OCI-LY3 (cell line): ENCODE results near the gene IL22RA2.
A peak's percentile ranks its signal among the peaks of the same experiment; 100 is the strongest.
"Not testable (repeated sequence)": the region's sequence is repeated elsewhere in the genome, so short reads cannot be mapped to it uniquely, and the experiment has no call there.

Experiments used
- H2AFZ ChIP-seq: fragments of 200-600, 300-600 bp; shearing (Covaris generic); 2 replicates; pipeline ENCODE4 v1.6.0; 2014; ENCODE audit warnings: antibody characterized with exemption, low read depth, low read length
- H3K27ac ChIP-seq: fragments of 200-600, 300-600 bp; sonication (generic); 2 replicates; pipeline ENCODE4 v1.5.1; 2014; ENCODE audit warnings: mild to moderate bottlenecking, low read length, moderate library complexity, mixed read lengths
- H3K27me3 ChIP-seq: fragments of 200-600, 300-600 bp; sonication (generic); 2 replicates; pipeline ENCODE4 v1.6.1; 2014; ENCODE audit warnings: low read depth, low read length, mixed read lengths
- H3K36me3 ChIP-seq: fragments of 200-600, 300-600 bp; sonication (generic); replicated peaks from 2 replicates; pipeline ENCODE3; 2014; ENCODE audit warnings: low read depth, low read length, mixed read lengths
- H3K4me1 ChIP-seq: fragments of 300-600, 200-600 bp; sonication (generic); 2 replicates; pipeline ENCODE4 v1.6.1; 2014; ENCODE audit warnings: low read length, mixed read lengths
- H3K4me2 ChIP-seq: fragments of 200-600, 300-600 bp; sonication (generic); 2 replicates; pipeline ENCODE4 v1.6.1; 2014; ENCODE audit warnings: low read length, mixed read lengths
- H3K4me3 ChIP-seq: fragments of 300-600, 200-600 bp; sonication (generic); 2 replicates; pipeline ENCODE4 v1.5.1; 2014; ENCODE audit warnings: antibody characterized with exemption, mild to moderate bottlenecking, low read length, moderate library complexity
- H3K79me2 ChIP-seq: fragments of 300-600, 200-600 bp; shearing (Covaris generic); 2 replicates; pipeline ENCODE4 v1.6.1; 2014; ENCODE audit warnings: mild to moderate bottlenecking, low read length, mixed read lengths
- H3K9ac ChIP-seq: fragments of 300-600, 200-600 bp; shearing (Covaris generic); 2 replicates; pipeline ENCODE4 v1.6.0; 2014; ENCODE audit warnings: mild to moderate bottlenecking, low read length, moderate library complexity
- H3K9me3 ChIP-seq: fragments of 200-600, 300-600 bp; shearing (Covaris generic); 2 replicates; pipeline ENCODE4 v1.6.1; 2014; ENCODE audit warnings: low read length, mixed read lengths; ENCODE audit not compliant: insufficient read depth
- H4K20me1 ChIP-seq: fragments of 200-600, 300-600 bp; sonication (generic); 2 replicates; pipeline ENCODE4 v1.6.1; 2016; ENCODE audit warnings: low read length, mixed read lengths; ENCODE audit not compliant: insufficient read depth
- EZH2phosphoT487 ChIP-seq: fragments of 200-600 bp; shearing (Covaris generic); IDR thresholded peaks from 2 replicates; pipeline ENCODE4 v1.6.1; 2018; ENCODE audit warnings: antibody characterized with exemption, mixed run types, low read depth
- TF ChIP-seq, protein P1 (sequence below): fragments of 200-600, 300-600 bp; sonication (generic); IDR thresholded peaks from 2 replicates; pipeline ENCODE4 v1.5.1; 2014; ENCODE audit warnings: antibody characterized with exemption, low read length, low read depth

IL22RA2 gene

DNA sequence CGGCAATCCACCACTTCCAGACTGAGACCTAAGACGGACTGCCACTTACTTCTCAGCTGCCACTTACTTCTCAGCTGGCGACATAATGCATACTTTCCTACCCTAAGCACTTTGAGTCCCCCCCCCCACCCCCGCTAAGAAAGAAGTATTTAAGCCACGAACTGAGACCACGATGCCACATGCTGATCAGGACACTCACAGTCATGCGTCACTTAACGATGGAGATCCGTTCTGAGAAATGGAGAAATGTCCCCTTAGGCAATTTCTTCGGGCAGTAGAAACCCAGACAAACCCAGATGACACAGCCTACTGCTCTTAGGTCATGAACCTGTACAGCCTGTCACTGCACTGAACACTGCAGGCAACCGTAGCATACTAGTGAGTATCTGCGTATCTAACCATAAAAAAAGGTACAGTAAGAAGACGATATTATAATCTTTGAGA is 45.1 kb upstream of the IL22RA2 start:
- Histone ChIP-seq H3K27me3 (no peaks in the 10 kb centered on the region), H3K4me3 (peak overlapping the region; percentile 94), H3K4me1 (peaks cover 32% of the 10 kb centered on the region), H3K9me3 (no peaks in the 10 kb centered on the region), H2AFZ (no peak overlapping the region), H3K27ac (peak overlapping the region; percentile 48), H3K9ac (peak overlapping the region; percentile 78), H3K4me2 (peak overlapping the region; percentile 84), H4K20me1 (peaks cover 31% of the 10 kb centered on the region), H3K36me3 (peaks cover 8% of the 10 kb centered on the region), H3K79me2 (peaks cover 56% of the 10 kb centered on the region)
- TF ChIP-seq, protein P1, sequence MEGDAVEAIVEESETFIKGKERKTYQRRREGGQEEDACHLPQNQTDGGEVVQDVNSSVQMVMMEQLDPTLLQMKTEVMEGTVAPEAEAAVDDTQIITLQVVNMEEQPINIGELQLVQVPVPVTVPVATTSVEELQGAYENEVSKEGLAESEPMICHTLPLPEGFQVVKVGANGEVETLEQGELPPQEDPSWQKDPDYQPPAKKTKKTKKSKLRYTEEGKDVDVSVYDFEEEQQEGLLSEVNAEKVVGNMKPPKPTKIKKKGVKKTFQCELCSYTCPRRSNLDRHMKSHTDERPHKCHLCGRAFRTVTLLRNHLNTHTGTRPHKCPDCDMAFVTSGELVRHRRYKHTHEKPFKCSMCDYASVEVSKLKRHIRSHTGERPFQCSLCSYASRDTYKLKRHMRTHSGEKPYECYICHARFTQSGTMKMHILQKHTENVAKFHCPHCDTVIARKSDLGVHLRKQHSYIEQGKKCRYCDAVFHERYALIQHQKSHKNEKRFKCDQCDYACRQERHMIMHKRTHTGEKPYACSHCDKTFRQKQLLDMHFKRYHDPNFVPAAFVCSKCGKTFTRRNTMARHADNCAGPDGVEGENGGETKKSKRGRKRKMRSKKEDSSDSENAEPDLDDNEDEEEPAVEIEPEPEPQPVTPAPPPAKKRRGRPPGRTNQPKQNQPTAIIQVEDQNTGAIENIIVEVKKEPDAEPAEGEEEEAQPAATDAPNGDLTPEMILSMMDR: no peak
- TF ChIP-seq EZH2phosphoT487: no peak

GRCh38 chr6:137217801-137218472 is 44.5 kb upstream of the IL22RA2 start:
- no peak overlapping the region for H2AFZ ChIP-seq
- peak overlapping the region; percentile 84 for H3K4me2 ChIP-seq
- peaks cover 60% of the 10 kb centered on the region for H3K79me2 ChIP-seq
- no peak overlapping the region for H3K27ac ChIP-seq
- H3K9ac ChIP-seq: peak overlapping the region; percentile 78
- H3K4me3 ChIP-seq: peak overlapping the region; percentile 94
- H3K36me3 ChIP-seq: peaks cover 8% of the 10 kb centered on the region
- H4K20me1 ChIP-seq: peaks cover 31% of the 10 kb centered on the region
- peaks cover 27% of the 10 kb centered on the region for H3K4me1 ChIP-seq
- H3K27me3 ChIP-seq: no peaks in the 10 kb centered on the region
- H3K9me3 ChIP-seq: no peaks in the 10 kb centered on the region
- TF ChIP-seq, protein P1: no peak
- TF ChIP-seq EZH2phosphoT487: no peak

GRCh38 chr6:137216875-137217553 is 43.6 kb upstream of the IL22RA2 start:
- Histone ChIP-seq H2AFZ (no peak overlapping the region), H3K79me2 (peaks cover 67% of the 10 kb centered on the region), H3K27me3 (no peaks in the 10 kb centered on the region), H3K27ac (no peak overlapping the region), H3K4me3 (peak overlapping the region; percentile 94), H4K20me1 (peaks cover 31% of the 10 kb centered on the region), H3K9ac (no peak overlapping the region), H3K9me3 (no peaks in the 10 kb centered on the region), H3K36me3 (peaks cover 8% of the 10 kb centered on the region), H3K4me1 (peaks cover 19% of the 10 kb centered on the region), H3K4me2 (peak overlapping the region; percentile 84; the same call in 1 of the 2 replicates)
- TF ChIP-seq EZH2phosphoT487: no peak
- TF ChIP-seq, protein P1: no peak

DNA sequence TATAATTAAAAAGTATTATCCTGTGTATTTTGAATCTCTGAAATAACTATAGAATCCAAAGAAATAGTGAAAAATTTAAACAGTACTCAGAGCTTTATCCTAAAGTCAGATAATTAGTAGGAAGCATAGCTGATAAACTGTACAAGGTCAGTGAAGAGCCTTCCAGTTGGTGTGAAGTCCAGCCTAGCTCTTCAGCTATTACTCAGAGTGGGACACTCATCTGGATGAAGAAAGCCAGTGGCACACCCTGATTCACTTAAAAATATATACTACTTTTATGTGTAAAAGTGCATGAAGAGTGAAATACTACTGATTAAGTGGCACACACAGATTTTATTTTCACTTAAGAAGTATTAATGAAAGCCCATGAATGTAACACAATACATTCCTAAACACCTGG is 42.7 kb upstream of the IL22RA2 start:
- H4K20me1 ChIP-seq: peaks cover 31% of the 10 kb centered on the region
- TF ChIP-seq EZH2phosphoT487: no peak
- TF ChIP-seq, protein P1: no peak
- peaks cover 76% of the 10 kb centered on the region for H3K79me2 ChIP-seq
- peaks cover 12% of the 10 kb centered on the region for H3K36me3 ChIP-seq
- no peak overlapping the region for H3K27ac ChIP-seq
- no peak overlapping the region for H3K9ac ChIP-seq
- no peak overlapping the region for H3K4me2 ChIP-seq
- H3K9me3 ChIP-seq: no peaks in the 10 kb centered on the region
- H3K4me3 ChIP-seq: no peak overlapping the region
- peaks cover 19% of the 10 kb centered on the region for H3K4me1 ChIP-seq
- no peaks in the 10 kb centered on the region for H3K27me3 ChIP-seq
- no peak overlapping the region for H2AFZ ChIP-seq

- not testable (repeated sequence) for H3K4me2 ChIP-seq, H3K9me3 ChIP-seq, H3K27ac ChIP-seq, H2AFZ ChIP-seq, H3K9ac ChIP-seq, H3K4me3 ChIP-seq, H3K27me3 ChIP-seq
- Histone ChIP-seq H3K4me1 (peaks cover 19% of the 10 kb centered on the region), H3K79me2 (peaks cover 81% of the 10 kb centered on the region), H3K36me3 (peaks cover 12% of the 10 kb centered on the region), H4K20me1 (peaks cover 31% of the 10 kb centered on the region)
Observed at GRCh38 chr6:137215630-137216029, 42.2 kb upstream of the IL22RA2 start.
